Activated CD8-positive, alpha-beta memory T cell treated with anti-CD3 and anti-CD28 coated beads, Interleukin-2, amount 10 ng/mL, durations not matched to agents 7 days and 5 days (primary cell): ENCODE results near the gene MTHFD1L. TPM values are rescaled to one million over a fixed set of nuclear protein-coding genes. Genes with fewer than 3 reads are reported as not detected.
A peak's percentile ranks its signal among the peaks of the same experiment; 100 is the strongest.

Experiments used
- ATAC-seq: fragments of 150-1000 bp; cut with Tn5 transposase; one replicate; pipeline ENCODE4 v1.10.0; 2021; ENCODE audit warnings: moderate library complexity
- CTCF ChIA-PET: fragments of 350-600 bp; sonication (Branson Sonifier 250); formaldehyde crosslinking; loops from one replicate; lab custom pipeline; 2021; ENCODE audit warnings: antibody characterized with exemption; lab: Charles Lee
- DNase-seq: peaks from one replicate; pipeline ENCODE4 v3.0.0-alpha.2; 2020
- H3K27ac Mint-ChIP-seq: one replicate; pipeline ENCODE4 v1.8.0; 2021; ENCODE audit warnings: mild to moderate bottlenecking, mixed read lengths
- H3K27me3 Mint-ChIP-seq: one replicate; pipeline ENCODE4 v1.8.0; 2021; ENCODE audit warnings: mixed read lengths
- H3K36me3 Mint-ChIP-seq: one replicate; pipeline ENCODE4 v1.8.0; 2021; ENCODE audit warnings: mild to moderate bottlenecking, mixed read lengths
- H3K4me1 Mint-ChIP-seq: one replicate; pipeline ENCODE4 v1.8.0; 2021; ENCODE audit warnings: mixed read lengths
- H3K4me3 Mint-ChIP-seq: one replicate; pipeline ENCODE4 v1.8.0; 2021; ENCODE audit warnings: mild to moderate bottlenecking, moderate library complexity, mixed read lengths
- H3K9me3 Mint-ChIP-seq: one replicate; pipeline ENCODE4 v1.8.0; 2022; ENCODE audit warnings: low read depth, mixed read lengths
- total RNA-seq, 2 experiments: library from RNA; stranded (reverse); gene quantifications; one replicate each; pipeline ENCODE4 v1.2.3, GENCODE V29; 2021

Gene MTHFD1L
- total RNA-seq, 2 experiments from 2014 or later: 54.1 to 82.8 TPM

- DNase-seq (no peak), ATAC-seq (no peak)
- Mint-ChIP-seq H3K9me3 (no peaks in the 10 kb centered on the region), H3K4me1 (peaks cover 8% of the 10 kb centered on the region), H3K27ac (no peak overlapping the region), H3K27me3 (no peaks in the 10 kb centered on the region), H3K36me3 (peaks cover 33% of the 10 kb centered on the region), H3K4me3 (no peak overlapping the region)
- CTCF ChIA-PET: no interaction called here
These were observed 10.3 kb downstream of the MTHFD1L start for GRCh38 chr6:150875841-150876240.

GRCh38 chr6:150876598-150876997, 11.1 kb downstream of the MTHFD1L start:
- Mint-ChIP-seq H3K4me3 (no peak overlapping the region), H3K9me3 (no peaks in the 10 kb centered on the region), H3K27ac (no peak overlapping the region), H3K4me1 (peaks cover 8% of the 10 kb centered on the region), H3K36me3 (peaks cover 33% of the 10 kb centered on the region), H3K27me3 (no peaks in the 10 kb centered on the region)
- DNase-seq (no peak), ATAC-seq (no peak)
- CTCF ChIA-PET: no interaction called here

GRCh38 chr6:150877928-150878327, 12.4 kb downstream of the MTHFD1L start:
- Mint-ChIP-seq H3K4me1 (peaks cover 10% of the 10 kb centered on the region), H3K27ac (no peak overlapping the region), H3K9me3 (no peaks in the 10 kb centered on the region), H3K36me3 (peaks cover 29% of the 10 kb centered on the region), H3K27me3 (no peaks in the 10 kb centered on the region), H3K4me3 (no peak overlapping the region)
- no peak for DNase-seq
- CTCF ChIA-PET: interaction anchor here (1.1 to 1.2 kb wide), 2 partner anchors 13 to 481 kb away, joined by 3 read pairs; no protein-coding TSS in a partner anchor
- ATAC-seq: no peak

GRCh38 chr6:150878347-150879213, 13.1 kb downstream of the MTHFD1L start:
- Mint-ChIP-seq H3K27me3 (no peaks in the 10 kb centered on the region), H3K36me3 (peaks cover 34% of the 10 kb centered on the region), H3K27ac (no peak overlapping the region), H3K4me1 (peaks cover 10% of the 10 kb centered on the region), H3K4me3 (no peak overlapping the region), H3K9me3 (no peaks in the 10 kb centered on the region)
- CTCF ChIA-PET: interaction anchor here (0.9 to 1.3 kb wide), 3 partner anchors 14 to 64 kb away, joined by 3 read pairs; no protein-coding TSS in a partner anchor
- DNase-seq: no peak
- no peak for ATAC-seq

GRCh38 chr6:150880336-150880735, 14.8 kb downstream of the MTHFD1L start:
- no peak overlapping the region for H3K4me3 Mint-ChIP-seq
- ATAC-seq: no peak
- H3K36me3 Mint-ChIP-seq: peaks cover 41% of the 10 kb centered on the region
- H3K27ac Mint-ChIP-seq: no peak overlapping the region
- no peaks in the 10 kb centered on the region for H3K27me3 Mint-ChIP-seq
- H3K9me3 Mint-ChIP-seq: no peaks in the 10 kb centered on the region
- CTCF ChIA-PET: interaction anchor here (1.3 kb wide), 1 partner anchor 15 kb away, joined by 4 read pairs; the partner anchor contains the start of gene MTHFD1L
- peaks cover 10% of the 10 kb centered on the region for H3K4me1 Mint-ChIP-seq
- no peak for DNase-seq

- no peak overlapping the region for H3K4me3 Mint-ChIP-seq
- H3K36me3 Mint-ChIP-seq: peaks cover 45% of the 10 kb centered on the region
- ATAC-seq (no peak), DNase-seq (no peak)
- CTCF ChIA-PET: interaction anchor here (1.7 to 2.9 kb wide), 2 partner anchors 10 to 442 kb away, joined by 13 to 15 read pairs; no protein-coding TSS in a partner anchor
- no peaks in the 10 kb centered on the region for H3K9me3 Mint-ChIP-seq
- no peaks in the 10 kb centered on the region for H3K27me3 Mint-ChIP-seq
- peaks cover 8% of the 10 kb centered on the region for H3K4me1 Mint-ChIP-seq
- H3K27ac Mint-ChIP-seq: no peak overlapping the region
These were observed 16.5 kb downstream of the MTHFD1L start for GRCh38 chr6:150881911-150882481.

- H3K36me3 Mint-ChIP-seq: peaks cover 45% of the 10 kb centered on the region
- CTCF ChIA-PET: interaction anchor here (2.9 kb wide), 1 partner anchor 441 kb away, joined by 15 read pairs; no protein-coding TSS in a partner anchor
- H3K4me1 Mint-ChIP-seq: peaks cover 20% of the 10 kb centered on the region
These were observed 18.0 kb downstream of the MTHFD1L start for GRCh38 chr6:150883521-150883920.

GRCh38 chr6:150886155-150886554, 20.7 kb downstream of the MTHFD1L start:
- H3K4me1 Mint-ChIP-seq: peaks cover 17% of the 10 kb centered on the region
- peaks cover 39% of the 10 kb centered on the region for H3K36me3 Mint-ChIP-seq
- H3K27ac Mint-ChIP-seq: no peak overlapping the region
- H3K4me3 Mint-ChIP-seq: no peak overlapping the region
- H3K27me3 Mint-ChIP-seq: no peaks in the 10 kb centered on the region
- CTCF ChIA-PET: interaction anchor here (1.5 kb wide), 1 partner anchor 438 kb away, joined by 8 read pairs; no protein-coding TSS in a partner anchor
- no peaks in the 10 kb centered on the region for H3K9me3 Mint-ChIP-seq
- no peak for ATAC-seq
- no peak for DNase-seq

More at GRCh38 chr6:150883521-150883920, 18.0 kb downstream of the MTHFD1L start:
- Mint-ChIP-seq H3K4me3 (no peak overlapping the region), H3K27me3 (no peaks in the 10 kb centered on the region), H3K9me3 (no peaks in the 10 kb centered on the region), H3K27ac (no peak overlapping the region)
- ATAC-seq: no peak
- DNase-seq: no peak

GRCh38 chr6:150887978-150888563, 22.6 kb downstream of the MTHFD1L start:
- ATAC-seq (peak; percentile 27), DNase-seq (no peak)
- Mint-ChIP-seq H3K27ac (no peak overlapping the region), H3K36me3 (peaks cover 46% of the 10 kb centered on the region), H3K27me3 (no peaks in the 10 kb centered on the region), H3K4me3 (no peak overlapping the region), H3K4me1 (peaks cover 19% of the 10 kb centered on the region), H3K9me3 (no peaks in the 10 kb centered on the region)
- CTCF ChIA-PET: interaction anchor here (0.9 to 11.2 kb wide), 3 partner anchors 21 to 447 kb away, joined by 3 to 189 read pairs (median 3); no protein-coding TSS in a partner anchor

- Mint-ChIP-seq H3K27ac (no peak overlapping the region), H3K4me1 (peaks cover 34% of the 10 kb centered on the region), H3K4me3 (no peak overlapping the region), H3K9me3 (no peaks in the 10 kb centered on the region), H3K36me3 (peaks cover 37% of the 10 kb centered on the region), H3K27me3 (no peaks in the 10 kb centered on the region)
- DNase-seq: no peak
- no peak for ATAC-seq
- CTCF ChIA-PET: interaction anchor here (0.6 to 11.2 kb wide), 8 partner anchors 8 to 448 kb away, joined by 4 to 189 read pairs (median 8); partner anchors contain the start of gene MTHFD1L
These were observed 24.8 kb downstream of the MTHFD1L start for GRCh38 chr6:150890346-150890745.

- DNase-seq (peak; percentile 76), ATAC-seq (peak; percentile 57)
- Mint-ChIP-seq H3K27me3 (no peaks in the 10 kb centered on the region), H3K27ac (no peak overlapping the region), H3K4me3 (no peak overlapping the region), H3K4me1 (peaks cover 48% of the 10 kb centered on the region), H3K9me3 (no peaks in the 10 kb centered on the region), H3K36me3 (peaks cover 34% of the 10 kb centered on the region)
- CTCF ChIA-PET: interaction anchor here (0.6 to 11.2 kb wide), 42 partner anchors 8 to 494 kb away, joined by 3 to 189 read pairs (median 4); no protein-coding TSS in a partner anchor
These were observed 26.5 kb downstream of the MTHFD1L start for GRCh38 chr6:150891888-150892485.

GRCh38 chr6:150894191-150894744, 28.8 kb downstream of the MTHFD1L start:
- DNase-seq (peak; percentile 9), ATAC-seq (no peak)
- Mint-ChIP-seq H3K9me3 (no peaks in the 10 kb centered on the region), H3K36me3 (peaks cover 32% of the 10 kb centered on the region), H3K4me1 (peaks cover 46% of the 10 kb centered on the region), H3K27me3 (no peaks in the 10 kb centered on the region), H3K27ac (peak overlapping the region; percentile 65), H3K4me3 (no peak overlapping the region)
- CTCF ChIA-PET: interaction anchor here (1.1 to 11.2 kb wide), 5 partner anchors 120 to 512 kb away, joined by 3 to 189 read pairs (median 3); no protein-coding TSS in a partner anchor
